ENCODE measurements around the gene ADSL.

The ADSL gene

DNA sequence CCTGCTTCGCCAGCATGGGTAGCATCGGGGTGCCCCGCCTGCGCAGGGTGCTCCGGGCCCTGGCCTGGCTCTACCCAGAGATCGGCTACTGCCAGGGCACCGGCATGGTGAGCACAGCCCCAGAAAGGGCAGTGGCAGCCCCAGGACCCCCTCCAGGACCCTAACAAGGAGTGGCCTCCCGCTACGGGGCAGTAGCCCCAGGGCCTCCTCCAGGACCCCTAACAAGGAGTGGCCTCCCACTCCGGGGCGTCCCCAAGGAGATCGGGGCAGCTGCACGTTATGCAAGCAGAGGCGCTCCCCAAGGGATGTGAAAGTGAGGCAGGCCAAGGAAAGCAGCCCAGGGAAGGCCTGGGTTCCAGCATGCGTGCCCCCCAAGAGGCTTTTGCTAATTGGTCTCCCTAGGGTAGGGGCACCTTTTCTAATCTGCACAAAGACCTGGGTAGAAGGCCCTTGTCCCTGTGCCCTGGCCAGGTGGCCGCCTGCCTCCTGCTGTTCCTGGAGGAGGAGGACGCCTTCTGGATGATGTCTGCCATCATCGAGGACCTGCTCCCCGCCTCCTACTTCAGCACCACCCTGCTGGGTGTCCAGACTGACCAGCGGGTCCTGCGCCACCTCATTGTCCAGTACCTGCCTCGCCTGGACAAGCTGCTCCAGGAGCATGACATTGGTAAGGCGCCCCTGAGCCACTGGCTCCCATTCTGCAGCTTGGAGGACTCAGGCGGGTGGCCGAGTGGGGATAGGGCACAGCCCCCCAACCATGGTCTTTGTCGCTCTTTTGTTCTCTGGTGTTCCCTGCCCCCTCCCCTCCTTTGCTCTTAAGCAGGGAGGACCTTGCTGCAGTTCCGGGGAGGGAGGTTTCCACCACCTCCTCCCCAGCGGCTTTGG, 59.1 kb downstream of the ADSL start:
- no peak for TF ChIP-seq CTCF (IDR thresholded peaks at IDR 0.05; ENCODE audit: control insufficient read depth, insufficient read depth, low read depth, low read length, missing control alignments)
- H3K4me3 ChIP-seq (ENCODE audit: control insufficient read depth, low read depth, low read length), result no peak overlapping the region
- no peak for DNase-seq (ENCODE audit: low read depth)

DNA sequence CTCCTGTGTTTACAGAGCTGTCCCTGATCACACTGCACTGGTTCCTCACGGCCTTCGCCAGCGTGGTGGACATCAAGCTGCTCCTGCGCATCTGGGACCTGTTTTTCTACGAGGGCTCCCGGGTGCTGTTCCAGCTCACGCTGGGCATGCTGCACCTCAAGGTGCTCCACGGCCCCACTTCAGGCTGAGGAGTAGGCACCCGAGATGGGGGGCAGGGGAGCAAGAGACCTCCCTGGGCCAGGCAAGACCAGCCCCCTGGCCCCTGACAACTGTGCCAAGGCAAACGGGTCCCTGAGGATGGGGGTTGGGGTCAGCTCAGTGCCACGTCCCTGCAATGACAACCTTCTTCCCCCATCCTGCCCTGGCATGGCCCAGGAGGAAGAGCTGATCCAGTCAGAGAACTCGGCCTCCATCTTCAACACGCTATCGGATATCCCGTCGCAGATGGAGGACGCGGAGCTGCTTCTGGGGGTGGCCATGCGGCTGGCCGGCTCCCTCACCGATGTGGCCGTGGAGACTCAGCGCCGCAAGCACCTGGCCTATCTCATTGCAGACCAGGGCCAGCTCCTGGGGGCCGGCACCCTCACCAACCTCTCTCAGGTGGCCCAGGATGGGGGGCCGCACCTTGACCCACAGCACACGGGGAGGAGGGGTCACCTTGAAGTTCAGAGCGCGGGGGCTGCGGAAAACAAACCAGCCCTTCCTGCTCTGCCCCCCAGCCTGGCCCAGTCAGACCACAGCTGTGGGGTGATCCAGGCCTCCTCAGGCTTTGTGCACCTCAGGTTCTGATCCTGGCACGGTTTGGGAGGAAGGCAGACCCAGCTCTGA, 60.0 kb downstream of the ADSL start:
- DNase-seq (ENCODE audit: low read depth), result no peak
- H3K4me3 ChIP-seq (ENCODE audit: control insufficient read depth, low read depth, low read length), result no peak overlapping the region
- no peak for TF ChIP-seq CTCF (IDR thresholded peaks at IDR 0.05; ENCODE audit: control insufficient read depth, insufficient read depth, low read depth, low read length, missing control alignments)

DNA sequence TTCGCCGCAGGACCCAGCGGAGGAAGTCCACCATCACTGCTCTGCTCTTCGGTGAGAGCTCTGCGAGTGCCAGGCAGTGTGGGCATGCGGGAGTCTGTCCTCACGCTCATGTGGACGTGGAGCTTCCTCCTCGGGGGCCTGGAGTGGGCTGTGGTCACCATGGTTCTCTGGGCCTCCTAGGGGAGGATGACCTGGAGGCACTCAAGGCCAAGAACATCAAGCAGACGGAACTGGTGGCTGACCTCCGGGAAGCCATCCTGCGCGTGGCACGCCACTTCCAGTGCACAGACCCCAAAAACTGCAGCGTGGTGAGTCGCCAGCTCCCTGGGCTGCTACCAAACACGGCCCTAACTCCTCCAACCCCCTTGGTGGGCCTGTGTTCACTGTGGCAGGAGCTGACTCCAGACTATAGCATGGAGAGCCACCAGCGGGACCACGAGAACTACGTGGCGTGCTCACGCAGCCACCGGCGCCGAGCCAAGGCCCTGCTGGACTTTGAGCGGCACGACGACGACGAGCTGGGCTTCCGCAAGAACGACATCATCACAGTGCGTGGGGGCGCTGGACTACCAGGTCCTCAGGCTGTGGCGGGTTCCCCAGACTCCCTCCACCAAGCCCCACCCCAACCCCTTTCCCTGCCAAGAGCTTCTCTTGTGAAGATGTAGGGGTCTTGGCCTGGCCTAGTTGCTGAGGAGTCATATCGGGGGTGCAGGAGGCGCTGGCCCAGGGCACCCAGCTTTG, 60.9 kb downstream of the ADSL start:
- H3K4me3 ChIP-seq (ENCODE audit: control insufficient read depth, low read depth, low read length), result no peak overlapping the region
- no peak for DNase-seq (ENCODE audit: low read depth)
- TF ChIP-seq CTCF (IDR thresholded peaks at IDR 0.05; ENCODE audit: control insufficient read depth, insufficient read depth, low read depth, low read length, missing control alignments), result no peak

DNA sequence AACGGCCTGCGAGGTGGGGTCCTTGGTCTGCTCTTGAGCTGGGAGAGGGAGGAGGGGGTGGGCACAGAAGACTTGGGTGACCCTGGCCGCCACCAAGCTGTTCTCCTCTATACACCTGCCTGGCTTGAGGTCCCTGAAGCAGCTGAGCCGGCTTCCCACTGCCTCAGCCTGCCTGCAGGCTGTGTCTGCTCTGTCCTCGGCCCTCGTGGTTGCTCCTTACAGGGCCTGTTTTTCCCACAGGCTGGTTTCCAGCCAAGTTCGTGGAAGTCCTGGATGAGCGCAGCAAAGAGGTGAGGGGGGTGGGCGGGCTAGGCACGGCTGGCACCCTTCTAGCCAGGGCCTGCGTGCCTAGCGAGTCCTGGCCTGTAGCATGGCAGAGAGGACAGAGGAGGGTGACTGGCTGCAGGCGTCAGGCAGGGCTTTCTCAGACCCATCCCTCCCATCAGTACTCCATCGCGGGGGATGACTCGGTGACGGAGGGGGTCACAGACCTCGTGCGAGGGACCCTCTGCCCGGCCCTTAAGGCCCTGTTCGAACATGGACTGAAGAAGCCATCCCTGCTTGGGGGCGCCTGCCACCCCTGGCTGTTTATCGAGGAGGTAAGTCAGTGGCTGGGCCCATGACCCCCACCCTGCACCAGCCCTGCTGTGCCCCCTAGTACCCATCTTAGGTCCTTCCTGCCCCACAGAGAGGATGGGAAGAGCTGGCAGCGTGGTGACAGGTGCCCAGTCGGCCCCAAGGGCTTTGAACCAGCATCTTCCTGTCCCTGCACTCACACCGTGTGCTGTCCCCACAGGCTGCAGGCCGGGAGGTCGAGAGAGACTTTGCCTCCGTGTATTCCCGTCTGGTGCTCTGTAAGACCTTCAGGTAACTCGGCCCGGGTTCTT, 61.8 kb downstream of the ADSL start:
- H3K4me3 ChIP-seq (ENCODE audit: control insufficient read depth, low read depth, low read length), result no peak overlapping the region
- TF ChIP-seq CTCF (IDR thresholded peaks at IDR 0.05; ENCODE audit: control insufficient read depth, insufficient read depth, low read depth, low read length, missing control alignments), result no peak
- no peak for DNase-seq (ENCODE audit: low read depth)

DNA sequence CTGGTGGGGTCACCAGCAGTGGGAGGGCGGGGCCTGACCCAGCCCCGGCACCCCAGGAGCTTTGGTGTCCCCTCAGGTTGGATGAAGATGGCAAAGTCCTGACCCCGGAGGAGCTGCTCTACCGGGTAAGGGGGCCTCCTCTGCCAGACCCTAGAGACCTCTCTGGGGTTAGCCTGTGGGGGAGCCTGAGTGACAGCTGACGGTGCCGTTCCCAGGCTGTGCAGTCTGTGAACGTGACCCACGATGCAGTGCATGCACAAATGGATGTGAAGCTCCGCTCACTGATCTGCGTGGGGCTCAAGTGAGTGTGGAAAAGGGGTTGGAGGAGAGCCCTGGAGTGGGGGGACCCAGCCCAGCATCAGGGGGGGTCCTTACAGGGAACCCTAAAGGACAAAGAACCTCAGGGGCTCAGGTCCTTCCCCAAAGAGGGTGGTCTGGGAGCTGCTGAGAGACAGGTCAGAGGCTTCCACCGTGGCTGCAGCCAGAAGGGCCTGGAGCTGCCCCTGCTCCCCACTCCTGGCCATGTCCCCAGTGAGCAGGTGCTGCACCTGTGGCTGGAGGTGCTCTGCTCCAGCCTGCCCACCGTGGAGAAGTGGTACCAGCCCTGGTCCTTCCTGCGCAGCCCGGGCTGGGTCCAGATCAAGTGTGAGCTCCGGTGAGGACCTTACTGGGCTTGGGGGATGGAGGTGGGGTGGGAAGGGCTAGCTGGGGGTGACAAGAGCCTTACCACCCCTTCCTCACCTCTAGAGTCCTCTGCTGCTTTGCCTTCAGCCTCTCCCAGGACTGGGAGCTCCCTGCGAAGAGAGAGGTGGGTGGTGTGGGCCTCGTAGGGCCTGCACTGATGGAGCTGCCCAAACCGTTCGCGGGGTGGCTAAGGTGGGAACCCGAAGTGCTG, 62.7 kb downstream of the ADSL start:
- H3K4me3 ChIP-seq (ENCODE audit: control insufficient read depth, low read depth, low read length), result no peak overlapping the region
- no peak for TF ChIP-seq CTCF (IDR thresholded peaks at IDR 0.05; ENCODE audit: control insufficient read depth, insufficient read depth, low read depth, low read length, missing control alignments)
- no peak for DNase-seq (ENCODE audit: low read depth)
